ENCODE data around the gene CPNE9. TPM values are rescaled to one million over a fixed set of nuclear protein-coding genes. Genes with fewer than 3 reads are reported as not detected.

Gene CPNE9
- total RNA-seq (2021): 3.5 and 3.8 TPM in 2 replicates
- long read RNA-seq, partial matches to known transcripts: 0 of 28 reads
- long read RNA-seq, other reads (novel, unspliced or antisense): 28 of 28 reads

- Histone ChIP-seq H3K27me3 (ENCODE audit: insufficient read depth, low read length) (peaks cover 3% of the 10 kb centered on the region; the same call in 1 of the 2 replicates), H4K5ac (ENCODE audit: insufficient read length, low read depth, low read length) (no peak within 1 kb of the TSS), H3K79me2 (ENCODE audit: insufficient read depth, low read length) (no peaks in the 10 kb centered on the region), H3K4ac (ENCODE audit: low read depth, low read length) (no peak within 1 kb of the TSS), H2BK12ac (ENCODE audit: insufficient read length, low read depth, low read length) (no peak within 1 kb of the TSS), H2BK5ac (ENCODE audit: insufficient read length, low read length) (no peak within 1 kb of the TSS), H3K4me2 (ENCODE audit: insufficient read depth, insufficient read length, low read length) (peak within 1 kb of the TSS; percentile 81), H2BK20ac (ENCODE audit: low read depth, low read length, poor library complexity, severe bottlenecking) (no peak within 1 kb of the TSS), H3K9ac (ENCODE audit: extremely low read depth, insufficient read length, low read length) (no peak within 1 kb of the TSS), H2AFZ (ENCODE audit: low read length) (no peak within 1 kb of the TSS), H3K9me3 (ENCODE audit: control insufficient read depth, low read depth, low read length) (no peaks in the 10 kb centered on the region), H3K23me2 (ENCODE audit: insufficient read length, low read depth, low read length, poor library complexity, severe bottlenecking) (peaks cover 11% of the 10 kb centered on the region), H4K8ac (replicated peaks; ENCODE audit: insufficient read length, low read depth, low read length) (no peak within 1 kb of the TSS), H3K79me1 (ENCODE audit: insufficient read depth, low read depth, low read length, poor library complexity, severe bottlenecking) (no peaks in the 10 kb centered on the region), H3K18ac (ENCODE audit: insufficient read length, low read depth, low read length) (no peak within 1 kb of the TSS), H2BK15ac (ENCODE audit: low read depth, low read length) (no peak within 1 kb of the TSS), H3K56ac (ENCODE audit: insufficient read length, low read depth, low read length) (no peak within 1 kb of the TSS), H4K91ac (ENCODE audit: insufficient read length, low read depth, low read length) (no peak within 1 kb of the TSS), H3K27ac (ENCODE audit: insufficient read length, low read depth, low read length) (no peak within 1 kb of the TSS), H3K23ac (ENCODE audit: insufficient read length, low read depth, low read length) (no peak within 1 kb of the TSS), H3K4me1 (ENCODE audit: insufficient read depth, low read length) (no peaks in the 10 kb centered on the region), H4K20me1 (ENCODE audit: control insufficient read depth, insufficient read depth, insufficient read length) (no peaks in the 10 kb centered on the region), H2AK5ac (ENCODE audit: insufficient read length, low read length) (no peak within 1 kb of the TSS), H2BK120ac (ENCODE audit: low read depth, low read length, poor library complexity, severe bottlenecking) (no peak within 1 kb of the TSS), H3K14ac (ENCODE audit: insufficient read depth, low read length) (no peak within 1 kb of the TSS; the same call in 1 of the 2 replicates), H3T11ph (ENCODE audit: low read length) (no peak within 1 kb of the TSS)
- Mint-ChIP-seq H3K27ac (no peak within 1 kb of the TSS; a peak in 1 of 7 replicates), H3K36me3 (ENCODE audit: insufficient read depth in 1 of 3, low read depth in 3 of 3) (peaks cover 0 to 13% (median 0%) of the 10 kb centered on the region in 3 experiments; a peak in 1 of 7 replicates), H3K4me1 (peaks cover 3 to 16% of the 10 kb centered on the region in 2 experiments; a peak in 3 of 4 replicates), H3K27me3 (ENCODE audit: low read depth) (peaks cover 21% of the 10 kb centered on the region), H3K9me3 (no peaks in the 10 kb centered on the region), H3K4me3 (peak within 1 kb of the TSS; percentile 68 to 82)
- DNase-seq: peak; percentile 41
- no peak for TF ChIP-seq CTCF (conservative IDR thresholded peaks at IDR 0.05)
- WGBS (ENCODE audit: extremely low coverage, insufficient read length, low lambda C conversion rate): no CpG with 5 or more reads among the region's 56 CpGs
These were observed at the start of gene CPNE9 for GRCh38 chr3:9703736-9704346. Gene CPNE9, plus strand, starts transcription at chr3:9703833. Its CDS starts 164 bp downstream, at chr3:9703997.

Measured in H9 (cell line).